CD1c-positive myeloid dendritic cell (primary cell): Measurements from ENCODE around the gene NRCAM.

Experiments used
- DNase-seq: peaks from one replicate; pipeline ENCODE4 v3.0.0-alpha.2; 2016; ENCODE audit errors: extremely low spot score

Gene NRCAM

GRCh38 chr7:108129018-108129965, 326.9 kb downstream of the NRCAM start:
- no peak for DNase-seq

- DNase-seq = no peak
These were observed 327.7 kb downstream of the NRCAM start for GRCh38 chr7:108128514-108128913.

- DNase-seq = no peak
These were observed 328.8 kb downstream of the NRCAM start for GRCh38 chr7:108127461-108127860.

- DNase-seq = no peak
These were observed 331.4 kb downstream of the NRCAM start for GRCh38 chr7:108124820-108125219.

- DNase-seq = no peak
These were observed 334.1 kb downstream of the NRCAM start for GRCh38 chr7:108122181-108122580.

GRCh38 chr7:108120933-108121332, 335.3 kb downstream of the NRCAM start:
- no peak for DNase-seq

- DNase-seq = no peak
These were observed 336.0 kb downstream of the NRCAM start for GRCh38 chr7:108120196-108120595.

GRCh38 chr7:108118959-108119358, 337.3 kb downstream of the NRCAM start:
- no peak for DNase-seq

GRCh38 chr7:108114117-108114841, 342.0 kb downstream of the NRCAM start:
- peak; percentile 11 for DNase-seq

- DNase-seq = no peak
These were observed 343.6 kb downstream of the NRCAM start for GRCh38 chr7:108112683-108113082.

- DNase-seq = peak; percentile 16
These were observed 346.9 kb downstream of the NRCAM start for GRCh38 chr7:108109221-108109908.

GRCh38 chr7:108108131-108108530, 348.1 kb downstream of the NRCAM start:
- DNase-seq = no peak

- no peak for DNase-seq
These were observed 351.9 kb downstream of the NRCAM start for GRCh38 chr7:108104324-108104723.

GRCh38 chr7:108103558-108104298, 352.5 kb downstream of the NRCAM start:
- DNase-seq = no peak

- no peak for DNase-seq
These were observed 353.4 kb downstream of the NRCAM start for GRCh38 chr7:108102671-108103312.

- no peak for DNase-seq
These were observed 354.5 kb downstream of the NRCAM start for GRCh38 chr7:108101759-108102158.

- no peak for DNase-seq
These were observed 356.5 kb downstream of the NRCAM start for GRCh38 chr7:108099713-108100112.

GRCh38 chr7:108097703-108098102, 358.5 kb downstream of the NRCAM start:
- DNase-seq = no peak
